C4-2B (cell line): ENCODE measurements around the gene TM9SF1.

Experiments
- ZFX ChIP-seq: fragments of 450-650 bp; IDR thresholded peaks from 2 replicates; pipeline ENCODE4 v1.6.1; 2017
- TF ChIP-seq, protein P1 (sequence below): fragments of 450-650 bp; conservative IDR thresholded peaks from 2 replicates; pipeline ENCODE4 v1.5.1; 2017; ENCODE audit warnings: mild to moderate bottlenecking

DNA sequence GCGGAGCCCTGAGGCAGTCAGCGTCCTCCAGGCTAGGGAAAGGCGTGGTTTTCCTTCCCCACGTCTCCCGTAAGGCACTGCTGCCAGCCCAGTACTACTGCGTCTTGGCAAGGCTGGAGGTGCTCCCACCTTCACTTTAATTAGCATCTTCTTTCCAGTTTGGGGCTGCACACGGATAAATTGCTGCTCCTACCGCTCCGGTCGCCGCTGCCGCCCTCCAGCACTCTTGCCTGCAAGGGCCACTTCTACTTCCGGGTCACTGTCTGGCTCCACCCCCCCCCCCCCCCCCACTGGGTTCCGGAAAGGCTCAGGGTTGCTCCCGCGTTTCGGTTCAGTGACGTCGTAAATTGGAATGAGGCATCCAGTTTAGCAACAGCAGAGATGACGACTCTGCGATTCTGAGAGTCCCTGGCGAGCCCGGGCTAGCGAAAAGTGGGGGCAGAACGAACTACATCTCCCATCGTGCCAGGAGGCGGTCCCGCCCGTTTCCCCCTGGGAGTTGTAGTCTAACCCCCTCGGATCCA, 36.9 kb upstream of the TM9SF1 start, which contains the start of gene NEDD8:
- TF ChIP-seq, protein P1, sequence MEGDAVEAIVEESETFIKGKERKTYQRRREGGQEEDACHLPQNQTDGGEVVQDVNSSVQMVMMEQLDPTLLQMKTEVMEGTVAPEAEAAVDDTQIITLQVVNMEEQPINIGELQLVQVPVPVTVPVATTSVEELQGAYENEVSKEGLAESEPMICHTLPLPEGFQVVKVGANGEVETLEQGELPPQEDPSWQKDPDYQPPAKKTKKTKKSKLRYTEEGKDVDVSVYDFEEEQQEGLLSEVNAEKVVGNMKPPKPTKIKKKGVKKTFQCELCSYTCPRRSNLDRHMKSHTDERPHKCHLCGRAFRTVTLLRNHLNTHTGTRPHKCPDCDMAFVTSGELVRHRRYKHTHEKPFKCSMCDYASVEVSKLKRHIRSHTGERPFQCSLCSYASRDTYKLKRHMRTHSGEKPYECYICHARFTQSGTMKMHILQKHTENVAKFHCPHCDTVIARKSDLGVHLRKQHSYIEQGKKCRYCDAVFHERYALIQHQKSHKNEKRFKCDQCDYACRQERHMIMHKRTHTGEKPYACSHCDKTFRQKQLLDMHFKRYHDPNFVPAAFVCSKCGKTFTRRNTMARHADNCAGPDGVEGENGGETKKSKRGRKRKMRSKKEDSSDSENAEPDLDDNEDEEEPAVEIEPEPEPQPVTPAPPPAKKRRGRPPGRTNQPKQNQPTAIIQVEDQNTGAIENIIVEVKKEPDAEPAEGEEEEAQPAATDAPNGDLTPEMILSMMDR = no peak
- no peak for TF ChIP-seq ZFX
